ENCODE data around the gene AMTN.

The AMTN gene

GRCh38 chr4:70564033-70564432 lies 45.7 kb downstream of the AMTN start:
- no peak for DNase-seq (ENCODE audit: low spot score)

GRCh38 chr4:70570796-70571195 lies 52.4 kb downstream of the AMTN start:
- no peak for DNase-seq (ENCODE audit: low spot score)

- no peak for DNase-seq (ENCODE audit: low spot score)
Observed at GRCh38 chr4:70571772-70572171, 53.4 kb downstream of the AMTN start.

- DNase-seq (ENCODE audit: low spot score) = no peak
Observed at GRCh38 chr4:70575964-70576363, 57.6 kb downstream of the AMTN start.

GRCh38 chr4:70577220-70577927 lies 59.0 kb downstream of the AMTN start:
- peak; percentile 54 for DNase-seq (ENCODE audit: low spot score)

GRCh38 chr4:70581980-70582379 lies 63.6 kb downstream of the AMTN start:
- no peak for DNase-seq (ENCODE audit: low spot score)

Data from COLO829 (cell line).